ENCODE measurements around the gene DCST2.

DCST2 gene

GRCh38 chr1:155023627-155024026 lies 10.0 kb downstream of the DCST2 start:
- no peak for DNase-seq

- DNase-seq, result peak; percentile 31
Observed at GRCh38 chr1:155022927-155023236, 10.7 kb downstream of the DCST2 start.

GRCh38 chr1:155022136-155022926 lies 11.2 kb downstream of the DCST2 start:
- no peak for DNase-seq

- no peak for DNase-seq
Observed at GRCh38 chr1:155019377-155020245, 14.0 kb downstream of the DCST2 start.

- DNase-seq, result no peak
Observed at GRCh38 chr1:155018617-155019348, 14.8 kb downstream of the DCST2 start.

GRCh38 chr1:155017946-155018316 lies 15.7 kb downstream of the DCST2 start:
- DNase-seq, result no peak

GRCh38 chr1:155017041-155017945 lies 16.3 kb downstream of the DCST2 start:
- peak; percentile 70 for DNase-seq

- no peak for DNase-seq
Observed at GRCh38 chr1:155016231-155016831, 17.2 kb downstream of the DCST2 start.

GRCh38 chr1:155015527-155016230 lies 17.9 kb downstream of the DCST2 start:
- DNase-seq, result no peak

GRCh38 chr1:155014709-155015508 lies 18.7 kb downstream of the DCST2 start:
- no peak for DNase-seq

- DNase-seq, result no peak
Observed at GRCh38 chr1:155013632-155014031, 19.9 kb downstream of the DCST2 start.

- DNase-seq, result peak; percentile 16
Observed at GRCh38 chr1:155012776-155013602, 20.6 kb downstream of the DCST2 start.

- peak; percentile 72 for DNase-seq
Observed at GRCh38 chr1:155012026-155012546, 21.5 kb downstream of the DCST2 start.

GRCh38 chr1:155011437-155012025 lies 22.1 kb downstream of the DCST2 start:
- DNase-seq, result no peak

- no peak for DNase-seq
Observed at GRCh38 chr1:155011004-155011416, 22.6 kb downstream of the DCST2 start.

- DNase-seq, result peak; percentile 65
Observed at GRCh38 chr1:155010211-155010918, 23.2 kb downstream of the DCST2 start.

GRCh38 chr1:155009742-155010141 lies 23.8 kb downstream of the DCST2 start:
- no peak for DNase-seq

GRCh38 chr1:155009221-155009711 lies 24.3 kb downstream of the DCST2 start:
- DNase-seq, result no peak

Measured in MV-4-11 (cell line).